HepG2 (cell line): Measurements from ENCODE around the gene MTHFD1L. TPM values are rescaled to one million over a fixed set of nuclear protein-coding genes. Genes with fewer than 3 reads are reported as not detected.

Experiments used
- ATAC-seq: fragments of 200-7000 bp; cut with Tn5 transposase; 3 replicates; pipeline ENCODE4 v1.9.1; 2020; ENCODE audit warnings: mild to moderate bottlenecking, moderate library complexity
- BruUV-seq: library from RNA; stranded (reverse); fragments of 400-500 nt; replicated peaks from 2 replicates; lab custom pipeline; 2021; lab: Mats Ljungman, UMichigan
- CTCF ChIA-PET: fragments of 300-600 bp; formaldehyde crosslinking; extraction: SDS; loops from one replicate; lab custom pipeline; 2021; ENCODE audit warnings: low total read pairs, inconsistent platforms, low intra/inter-chr PET ratio; lab: Yijun Ruan, JAX
- POLR2A ChIA-PET: fragments of 350-600 bp; sonication (Branson Sonifier 250); formaldehyde crosslinking; loops from one replicate; lab custom pipeline; 2020; ENCODE audit warnings: antibody characterized with exemption, inconsistent platforms; lab: Yijun Ruan, JAX
- DNase-seq: peaks from one replicate; pipeline ENCODE4 v3.0.0-alpha.2; 2015; ENCODE audit warnings: low spot score
- FAIRE-seq: peaks from 3 replicates; lab custom pipeline; 2011; peaks lifted over from hg19 to GRCh38; lab: Jason Lieb, UNC
- H2AFZ ChIP-seq: one replicate; pipeline ENCODE4 v1.6.1; 2011; ENCODE audit warnings: low read length, inconsistent platforms
- H3K27ac ChIP-seq: fragments of 300-600 bp; 3 replicates; pipeline ENCODE4 v1.8.0; 2011; ENCODE audit warnings: mixed run types, mild to moderate bottlenecking, mixed read lengths, low read length, inconsistent platforms; ENCODE audit not compliant: insufficient read depth; ENCODE audit errors: extremely low read length
- H3K27me3 ChIP-seq, 2 experiments: fragments of 200-600 bp in 1 of 2; 2 replicates in 1 of 2; 3 replicates in 1 of 2; pipeline versions ENCODE4 v1.6.0 to v1.8.0; 2011; ENCODE audit warnings: low read length in 2 of 2, mild to moderate bottlenecking in 2 of 2, moderate library complexity in 2 of 2, inconsistent platforms in 1 of 2; ENCODE audit not compliant: insufficient read depth in 2 of 2, control insufficient read depth in 1 of 2
- H3K36me3 ChIP-seq, 2 experiments: fragments of 200-600 bp in 1 of 2; replicated peaks in 1 of 2; 2 replicates in 1 of 2; 3 replicates in 1 of 2; pipeline versions ENCODE4 v1.5.1 to v1.8.0; 2011; ENCODE audit warnings: low read length in 2 of 2, inconsistent platforms in 1 of 2; ENCODE audit not compliant: insufficient read depth in 2 of 2, control insufficient read depth in 1 of 2
- H3K4me1 ChIP-seq: 2 replicates; pipeline ENCODE4 v1.5.1; 2012; ENCODE audit warnings: low read length, inconsistent platforms; ENCODE audit not compliant: insufficient read depth
- H3K4me2 ChIP-seq: 2 replicates; pipeline ENCODE4 v1.6.0; 2011; ENCODE audit warnings: low read depth, low read length, inconsistent platforms
- H3K4me3 ChIP-seq, 3 experiments: fragments of 200-600 bp in 1 of 3; sonication (generic), shearing (Covaris generic) in 1 of 3; replicated peaks in 1 of 3; 2 replicates each; pipeline ENCODE4 v1.5.1; 2011 to 2016; ENCODE audit warnings: low read length in 3 of 3, inconsistent platforms in 2 of 3, low read depth in 2 of 3, mild to moderate bottlenecking in 2 of 3, control low read depth in 1 of 3, mixed read lengths in 1 of 3; ENCODE audit not compliant: insufficient read depth in 1 of 3
- H3K79me2 ChIP-seq: one replicate; pipeline ENCODE4 v1.6.1; 2011; ENCODE audit warnings: low read length, inconsistent platforms; ENCODE audit not compliant: insufficient read depth
- H3K9ac ChIP-seq: 2 replicates; pipeline ENCODE4 v1.6.0; 2011; ENCODE audit warnings: mild to moderate bottlenecking, low read depth, low read length, inconsistent platforms; ENCODE audit not compliant: insufficient read depth
- H3K9me3 ChIP-seq: 2 replicates; pipeline ENCODE4 v1.5.1; 2012; ENCODE audit warnings: mild to moderate bottlenecking, low read length
- H4K20me1 ChIP-seq: 2 replicates; pipeline ENCODE4 v1.6.0; 2011; ENCODE audit warnings: inconsistent platforms, mild to moderate bottlenecking, low read length, moderate library complexity; ENCODE audit not compliant: insufficient read depth
- BCL6 ChIP-seq: IDR thresholded peaks from 2 replicates; pipeline ENCODE4 v1.6.1; 2016; ENCODE audit warnings: missing genetic modification reagents, missing compliant biosample characterization
- HMG20A ChIP-seq: IDR thresholded peaks from 2 replicates; pipeline ENCODE4 v1.6.1; 2016; ENCODE audit warnings: borderline replicate concordance
- KMT2A ChIP-seq: sonication (generic); formaldehyde crosslinking; IDR thresholded peaks from 2 replicates; pipeline ENCODE4 v1.4.0; 2020; ENCODE audit warnings: missing genetic modification reagents
- PPARG ChIP-seq: conservative IDR thresholded peaks from 2 replicates; pipeline ENCODE4 v1.6.1; 2016; ENCODE audit warnings: missing biosample characterization, missing genetic modification reagents
- RARA ChIP-seq: IDR thresholded peaks from 2 replicates; pipeline ENCODE4 v1.6.1; 2016; ENCODE audit warnings: missing genetic modification reagents, missing compliant biosample characterization
- RFX3 ChIP-seq: IDR thresholded peaks from 2 replicates; pipeline ENCODE4 v1.6.1; 2016; ENCODE audit warnings: missing biosample characterization, missing genetic modification reagents
- SP5 ChIP-seq: IDR thresholded peaks from 2 replicates; pipeline ENCODE4 v1.6.1; 2016; ENCODE audit warnings: low read depth, borderline replicate concordance
- TOPORS ChIP-seq: sonication (generic); formaldehyde crosslinking; IDR thresholded peaks from 2 replicates; pipeline ENCODE4 v1.8.0; 2023; ENCODE audit warnings: mild to moderate bottlenecking, missing genetic modification reagents
- ZNF234 ChIP-seq: sonication (generic); formaldehyde crosslinking; conservative IDR thresholded peaks from 2 replicates; pipeline ENCODE4 v1.5.1; 2020; ENCODE audit warnings: mild to moderate bottlenecking, missing genetic modification reagents
- ZNF333 ChIP-seq: sonication (generic); formaldehyde crosslinking; IDR thresholded peaks from 2 replicates; pipeline ENCODE4 v1.4.0; 2020; ENCODE audit warnings: mild to moderate bottlenecking, missing genetic modification reagents, borderline replicate concordance
- ZNF354B ChIP-seq: sonication (generic); formaldehyde crosslinking; IDR thresholded peaks from 2 replicates; pipeline ENCODE4 v1.8.0; 2022; ENCODE audit warnings: mild to moderate bottlenecking, missing genetic modification reagents
- ZNF557 ChIP-seq: sonication (generic); formaldehyde crosslinking; IDR thresholded peaks from 2 replicates; pipeline ENCODE4 v1.4.0; 2020; ENCODE audit warnings: missing genetic modification reagents
- ZNF564 ChIP-seq: sonication (generic); formaldehyde crosslinking; IDR thresholded peaks from 2 replicates; pipeline ENCODE4 v1.8.1; 2023; ENCODE audit warnings: mild to moderate bottlenecking, missing genetic modification reagents
- ZSCAN21 ChIP-seq: sonication (generic); formaldehyde crosslinking; IDR thresholded peaks from 2 replicates; pipeline ENCODE4 v1.8.0; 2022; ENCODE audit warnings: mild to moderate bottlenecking, missing genetic modification reagents, moderate library complexity, borderline replicate concordance
- ZSCAN25 ChIP-seq: sonication (generic); formaldehyde crosslinking; IDR thresholded peaks from 2 replicates; pipeline ENCODE4 v1.8.0; 2022; ENCODE audit warnings: mild to moderate bottlenecking, missing genetic modification reagents
- WGBS: methylation state at CpG from one replicate; pipeline ENCODE4 v1.1.6; 2017; ENCODE audit warnings: low lambda C conversion rate; 5-methylcytosine and 5-hydroxymethylcytosine counted together
- in situ Hi-C: cut with HindIII; loops from 2 replicates; pipeline ENCODE4 v1.10.0; 2017; ENCODE audit warnings: low pct_unique_long_range_greater_than_20kb; ENCODE audit not compliant: extremely low pct_ligation_motif_present
- intact Hi-C: fragments of 100-400 bp; cut with micrococcal nuclease; formaldehyde crosslinking; loops from one replicate; pipeline ENCODE4 v1.10.0; 2022; ENCODE audit not compliant: unreplicated experiment
- polyA plus RNA-seq, 8 experiments: library from polyadenylated mRNA; depleted of rRNA in 3 of 8; stranded (reverse) in 7 of 8; unstranded in 1 of 8; fragments of >200 nt; fragmentation: Illumina TruSeq in 4 of 8; extraction: Trizol in 4 of 8; gene quantifications; 2 replicates each; pipeline versions ENCODE4 v1.2.1 to v1.2.3, GENCODE V29; 2011 to 2016; ENCODE audit warnings: low read depth in 4 of 8, missing spikeins in 1 of 8, mixed read lengths in 1 of 8; ENCODE audit not compliant: insufficient read depth in 1 of 8
- total RNA-seq, 5 experiments: library from RNA; depleted of rRNA; stranded (reverse); fragments of >200 nt; fragmentation: Illumina TruSeq; extraction: Trizol; gene quantifications; 2 replicates each; pipeline ENCODE4 v1.2.3, GENCODE V29; 2016; ENCODE audit warnings: low read depth in 1 of 5
- TF ChIP-seq, protein P1 (sequence below): sonication (generic); formaldehyde crosslinking; IDR thresholded peaks from 2 replicates; pipeline ENCODE4 v1.4.0; 2020; ENCODE audit warnings: missing genetic modification reagents
- TF ChIP-seq, protein P2 (sequence below): sonication (generic); formaldehyde crosslinking; conservative IDR thresholded peaks from 2 replicates; pipeline ENCODE4 v1.4.0; 2020; ENCODE audit warnings: missing genetic modification reagents
- TF ChIP-seq, protein P3 (sequence below): IDR thresholded peaks from 2 replicates; pipeline ENCODE4 v1.6.1; 2016; ENCODE audit warnings: low read depth, borderline replicate concordance

MTHFD1L gene
- total and polyA plus RNA-seq, 2 of the 13 experiments (the other 11 are each of a cell fraction or from before 2014, with no cell fraction given): 24.0 to 39.6 TPM

DNA sequence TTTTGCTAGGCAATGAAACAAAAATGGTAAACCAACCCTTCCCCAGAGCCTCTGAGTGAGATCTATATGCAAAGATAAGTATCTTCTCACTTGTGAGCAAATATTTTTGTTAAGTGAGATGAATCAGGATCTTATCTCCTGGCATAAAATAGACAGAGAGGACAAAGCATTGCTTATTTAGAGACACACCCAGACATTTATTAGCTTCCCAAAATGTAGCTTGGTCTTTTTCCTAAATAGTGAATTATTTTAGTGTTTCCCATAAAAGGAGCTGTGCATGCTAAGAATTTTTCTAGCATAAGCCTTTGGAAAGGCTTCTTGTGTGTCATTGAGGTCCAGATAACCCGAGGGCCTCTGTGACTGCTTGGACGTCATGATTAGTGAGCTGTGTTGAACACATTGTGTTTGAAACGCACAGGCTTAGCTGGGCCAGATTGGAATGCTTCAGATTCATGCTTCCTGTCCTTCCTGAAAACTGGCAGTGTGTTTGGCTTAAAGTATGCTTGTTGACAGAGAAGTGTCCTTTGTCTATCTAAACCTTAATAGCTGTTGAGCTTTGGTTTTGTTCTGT lies 16.5 kb downstream of the MTHFD1L start:
- H4K20me1 ChIP-seq: peaks cover 4% of the 10 kb centered on the region; the same call in 1 of the 2 replicates
- no peaks in the 10 kb centered on the region for H3K9me3 ChIP-seq
- DNase-seq: peak; percentile 97
- in situ Hi-C loops (no loop called here), intact Hi-C loops (no loop called here)
- 0% methylated on average over 3 of the region's 3 CpGs for WGBS
- H3K36me3 ChIP-seq: peaks cover 15 to 54% of the 10 kb centered on the region in 2 experiments
- no peak overlapping the region for H2AFZ ChIP-seq
- BruUV-seq: no TSS peak
- peak overlapping the region; percentile 41 for H3K9ac ChIP-seq
- CTCF ChIA-PET: no interaction called here
- POLR2A ChIA-PET: interaction anchor here (0.8 to 1.3 kb wide), 4 partner anchors 16 to 508 kb away, joined by 3 to 8 read pairs (median 3); partner anchors contain the start of gene MTHFD1L
- H3K79me2 ChIP-seq: peaks cover 21% of the 10 kb centered on the region
- H3K4me3 ChIP-seq: peak overlapping the region in 1 of 3 experiments; percentile 0; a peak in 1 of 6 replicates
- H3K4me2 ChIP-seq: peak overlapping the region; percentile 38
- peak; percentile 92 for ATAC-seq
- H3K4me1 ChIP-seq: peaks cover 57% of the 10 kb centered on the region
- H3K27ac ChIP-seq: peak overlapping the region; percentile 64
- H3K27me3 ChIP-seq: no peaks in the 10 kb centered on the region
- peak; percentile 84 for FAIRE-seq
- no peak for TF ChIP-seq ZNF354B (CRISPR knock-in tag)
- TF ChIP-seq ZNF557 (CRISPR knock-in tag): no peak
- TF ChIP-seq RFX3 (CRISPR knock-in tag): no peak
- no peak for TF ChIP-seq ZNF333
- TF ChIP-seq HMG20A (CRISPR knock-in tag): peak; percentile 61; the same call in 1 of the 2 replicates
- TF ChIP-seq, protein P1, sequence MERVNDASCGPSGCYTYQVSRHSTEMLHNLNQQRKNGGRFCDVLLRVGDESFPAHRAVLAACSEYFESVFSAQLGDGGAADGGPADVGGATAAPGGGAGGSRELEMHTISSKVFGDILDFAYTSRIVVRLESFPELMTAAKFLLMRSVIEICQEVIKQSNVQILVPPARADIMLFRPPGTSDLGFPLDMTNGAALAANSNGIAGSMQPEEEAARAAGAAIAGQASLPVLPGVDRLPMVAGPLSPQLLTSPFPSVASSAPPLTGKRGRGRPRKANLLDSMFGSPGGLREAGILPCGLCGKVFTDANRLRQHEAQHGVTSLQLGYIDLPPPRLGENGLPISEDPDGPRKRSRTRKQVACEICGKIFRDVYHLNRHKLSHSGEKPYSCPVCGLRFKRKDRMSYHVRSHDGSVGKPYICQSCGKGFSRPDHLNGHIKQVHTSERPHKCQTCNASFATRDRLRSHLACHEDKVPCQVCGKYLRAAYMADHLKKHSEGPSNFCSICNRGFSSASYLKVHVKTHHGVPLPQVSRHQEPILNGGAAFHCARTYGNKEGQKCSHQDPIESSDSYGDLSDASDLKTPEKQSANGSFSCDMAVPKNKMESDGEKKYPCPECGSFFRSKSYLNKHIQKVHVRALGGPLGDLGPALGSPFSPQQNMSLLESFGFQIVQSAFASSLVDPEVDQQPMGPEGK (CRISPR knock-in tag): 0 out of 2 replicates have a peak, but pooled peaks have one; percentile 26
- peak; percentile 32; the same call in 1 of the 2 replicates for TF ChIP-seq PPARG (CRISPR knock-in tag)
- 0 out of 2 replicates have a peak, but pooled peaks have one; percentile 7 for TF ChIP-seq SP5 (CRISPR knock-in tag)
- TF ChIP-seq, protein P2, sequence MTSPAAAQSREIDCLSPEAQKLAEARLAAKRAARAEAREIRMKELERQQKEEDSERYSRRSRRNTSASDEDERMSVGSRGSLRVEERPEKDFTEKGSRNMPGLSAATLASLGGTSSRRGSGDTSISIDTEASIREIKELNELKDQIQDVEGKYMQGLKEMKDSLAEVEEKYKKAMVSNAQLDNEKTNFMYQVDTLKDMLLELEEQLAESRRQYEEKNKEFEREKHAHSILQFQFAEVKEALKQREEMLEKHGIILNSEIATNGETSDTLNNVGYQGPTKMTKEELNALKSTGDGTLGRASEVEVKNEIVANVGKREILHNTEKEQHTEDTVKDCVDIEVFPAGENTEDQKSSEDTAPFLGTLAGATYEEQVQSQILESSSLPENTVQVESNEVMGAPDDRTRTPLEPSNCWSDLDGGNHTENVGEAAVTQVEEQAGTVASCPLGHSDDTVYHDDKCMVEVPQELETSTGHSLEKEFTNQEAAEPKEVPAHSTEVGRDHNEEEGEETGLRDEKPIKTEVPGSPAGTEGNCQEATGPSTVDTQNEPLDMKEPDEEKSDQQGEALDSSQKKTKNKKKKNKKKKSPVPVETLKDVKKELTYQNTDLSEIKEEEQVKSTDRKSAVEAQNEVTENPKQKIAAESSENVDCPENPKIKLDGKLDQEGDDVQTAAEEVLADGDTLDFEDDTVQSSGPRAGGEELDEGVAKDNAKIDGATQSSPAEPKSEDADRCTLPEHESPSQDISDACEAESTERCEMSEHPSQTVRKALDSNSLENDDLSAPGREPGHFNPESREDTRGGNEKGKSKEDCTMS: no peak
- no peak for TF ChIP-seq TOPORS (CRISPR knock-in tag)
- TF ChIP-seq RARA (CRISPR knock-in tag): peak; percentile 39; the same call in 1 of the 2 replicates
- no peak for TF ChIP-seq ZNF234 (CRISPR knock-in tag)
- TF ChIP-seq ZSCAN25: no peak
- peak; percentile 62 for TF ChIP-seq BCL6 (CRISPR knock-in tag)
- TF ChIP-seq KMT2A: 0 out of 2 replicates have a peak, but pooled peaks have one; percentile 49
- TF ChIP-seq, protein P3, sequence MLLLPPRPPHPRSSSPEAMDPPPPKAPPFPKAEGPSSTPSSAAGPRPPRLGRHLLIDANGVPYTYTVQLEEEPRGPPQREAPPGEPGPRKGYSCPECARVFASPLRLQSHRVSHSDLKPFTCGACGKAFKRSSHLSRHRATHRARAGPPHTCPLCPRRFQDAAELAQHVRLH: peak; percentile 52; the same call in 1 of the 2 replicates
- TF ChIP-seq ZSCAN21 (CRISPR knock-in tag): peak; percentile 91; the same call in 1 of the 2 replicates
- no peak for TF ChIP-seq ZNF564 (CRISPR knock-in tag)
